ENCODE data around the gene PGS1.
A peak's percentile ranks its signal among the peaks of the same experiment; 100 is the strongest.

The PGS1 gene

DNA sequence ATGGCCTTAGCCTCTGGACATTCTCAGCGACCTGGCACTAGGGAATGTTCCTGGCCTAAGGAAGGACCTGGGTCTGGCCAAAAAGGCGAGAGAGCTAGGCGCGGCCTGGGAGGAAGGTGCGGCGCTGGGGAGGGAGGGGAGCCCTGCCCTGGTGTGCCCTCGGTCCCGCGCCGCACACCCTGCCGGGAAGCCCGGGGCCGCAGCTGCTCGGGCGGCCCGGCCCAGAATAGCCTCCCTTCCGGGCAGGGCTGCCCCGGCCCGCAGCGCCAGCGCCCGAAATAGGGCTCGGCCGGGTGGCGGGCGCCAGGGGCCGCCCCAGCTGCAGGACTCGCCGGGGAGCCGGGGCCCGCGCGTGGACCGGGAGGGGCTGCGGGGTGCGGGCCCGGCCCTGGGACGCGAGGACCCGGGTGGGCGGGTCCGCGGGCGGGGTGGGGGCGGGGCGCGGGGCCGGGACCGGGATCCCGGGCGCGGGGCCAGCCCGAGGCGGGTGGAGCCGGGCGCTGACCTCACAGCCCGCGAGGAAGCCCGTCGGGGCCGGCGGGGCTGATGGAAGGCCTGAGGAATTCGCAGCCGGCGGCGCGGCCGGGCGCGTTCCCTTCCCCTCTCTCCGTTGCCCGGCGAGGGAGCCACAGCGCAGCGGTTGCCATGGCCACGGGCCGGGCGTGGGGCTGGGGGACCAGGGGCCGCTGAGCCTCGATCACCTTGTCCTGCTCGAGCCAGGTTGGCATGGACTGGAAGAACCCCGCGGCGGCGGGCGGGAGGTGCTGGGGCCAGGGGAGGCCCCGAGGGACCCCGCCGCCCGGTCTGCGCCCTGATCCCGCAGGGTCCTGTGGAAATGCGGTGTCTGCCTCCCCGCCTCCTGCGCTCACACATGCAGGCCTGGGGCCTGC, 36.6 kb upstream of the PGS1 start:
- no peaks in the 10 kb centered on the region for H3K36me3 ChIP-seq (ENCODE audit: insufficient read depth, low read length)
- H3K27ac ChIP-seq (ENCODE audit: low read depth, low read length) = peak overlapping the region; percentile 98
- H3K27me3 ChIP-seq (ENCODE audit: control insufficient read depth in 1 of 2, insufficient read depth in 2 of 2, low read length in 2 of 2) = no peaks in the 10 kb centered on the region
- H3K9ac ChIP-seq (ENCODE audit: low read length) = no peak overlapping the region
- no peaks in the 10 kb centered on the region for H3K9me3 ChIP-seq (ENCODE audit: low read length)
- H3K4me1 ChIP-seq (ENCODE audit: insufficient read depth, low read length) = peaks cover 26% of the 10 kb centered on the region
- H3K4me3 ChIP-seq (ENCODE audit: low read depth in 1 of 2, low read length in 2 of 2) = peak overlapping the region in 1 of 2 donors; percentile 37

DNA sequence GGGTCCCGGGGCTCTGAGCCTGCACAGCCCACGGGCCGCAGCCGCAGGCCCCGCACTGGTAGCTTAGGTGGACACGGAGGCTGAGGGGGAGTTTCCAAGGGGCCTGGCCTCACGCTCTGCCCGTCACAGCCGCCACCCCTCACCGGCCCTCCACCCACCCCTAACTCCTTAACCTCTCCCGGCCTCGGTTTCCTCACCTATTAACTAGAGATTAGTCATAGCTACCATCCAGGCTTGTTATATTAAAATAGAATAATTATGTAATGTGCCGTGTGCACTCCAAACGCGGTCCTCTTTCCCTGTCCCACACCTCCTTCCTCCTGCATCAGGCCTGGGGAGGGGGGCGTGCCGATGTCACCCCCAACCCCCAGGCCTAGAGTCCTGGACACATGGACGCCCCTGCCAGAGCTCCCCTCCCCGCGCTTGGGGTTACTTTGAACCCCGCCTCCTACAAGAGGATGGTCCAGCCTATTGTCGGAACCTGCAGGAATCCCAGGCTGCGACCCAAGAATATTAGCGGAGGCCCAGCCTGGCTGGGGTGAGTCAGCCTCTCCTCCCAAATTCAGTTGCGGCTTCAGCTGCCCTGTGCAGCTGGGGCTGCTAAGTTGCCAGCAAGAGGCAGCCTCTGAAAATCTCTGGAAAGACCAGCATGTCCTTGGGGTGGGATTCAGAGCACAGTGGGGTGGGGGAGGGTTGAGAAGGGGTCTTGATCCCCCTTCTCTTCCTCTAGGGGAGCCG, 35.8 kb upstream of the PGS1 start:
- Histone ChIP-seq H3K9me3 (ENCODE audit: low read length) (no peaks in the 10 kb centered on the region), H3K4me3 (ENCODE audit: low read depth in 1 of 2, low read length in 2 of 2) (peak overlapping the region; percentile 24 to 37), H3K36me3 (ENCODE audit: insufficient read depth, low read length) (no peaks in the 10 kb centered on the region), H3K9ac (ENCODE audit: low read length) (peak overlapping the region; percentile 39), H3K27me3 (ENCODE audit: control insufficient read depth in 1 of 2, insufficient read depth in 2 of 2, low read length in 2 of 2) (no peaks in the 10 kb centered on the region), H3K4me1 (ENCODE audit: insufficient read depth, low read length) (peaks cover 26% of the 10 kb centered on the region), H3K27ac (ENCODE audit: low read depth, low read length) (peak overlapping the region; percentile 98)

DNA sequence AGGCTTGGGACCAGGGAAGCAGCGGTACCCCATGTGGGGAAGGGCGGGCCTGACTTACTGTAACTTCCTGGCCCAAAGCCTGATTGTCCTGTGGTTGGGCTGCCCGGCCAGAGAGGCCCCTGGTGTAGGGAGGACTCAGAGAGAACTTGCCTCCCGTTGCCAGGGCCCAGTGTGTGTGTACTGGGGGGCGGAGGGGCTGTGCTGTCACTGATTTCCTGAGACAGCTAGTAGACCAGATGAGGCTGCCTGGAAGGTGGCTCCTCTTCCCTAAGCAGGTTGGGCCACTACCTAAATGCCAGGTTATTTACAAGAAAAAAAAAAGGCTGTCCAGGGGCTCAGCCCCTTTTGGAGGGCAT, 35.3 kb upstream of the PGS1 start:
- H3K9ac ChIP-seq (ENCODE audit: low read length) = peak overlapping the region; percentile 39
- no peaks in the 10 kb centered on the region for H3K27me3 ChIP-seq (ENCODE audit: control insufficient read depth in 1 of 2, insufficient read depth in 2 of 2, low read length in 2 of 2)
- peak overlapping the region; percentile 2 to 24 for H3K4me3 ChIP-seq (ENCODE audit: low read depth in 1 of 2, low read length in 2 of 2)
- H3K36me3 ChIP-seq (ENCODE audit: insufficient read depth, low read length) = no peaks in the 10 kb centered on the region
- no peaks in the 10 kb centered on the region for H3K9me3 ChIP-seq (ENCODE audit: low read length)
- H3K27ac ChIP-seq (ENCODE audit: low read depth, low read length) = peak overlapping the region; percentile 98
- peaks cover 26% of the 10 kb centered on the region for H3K4me1 ChIP-seq (ENCODE audit: insufficient read depth, low read length)

DNA sequence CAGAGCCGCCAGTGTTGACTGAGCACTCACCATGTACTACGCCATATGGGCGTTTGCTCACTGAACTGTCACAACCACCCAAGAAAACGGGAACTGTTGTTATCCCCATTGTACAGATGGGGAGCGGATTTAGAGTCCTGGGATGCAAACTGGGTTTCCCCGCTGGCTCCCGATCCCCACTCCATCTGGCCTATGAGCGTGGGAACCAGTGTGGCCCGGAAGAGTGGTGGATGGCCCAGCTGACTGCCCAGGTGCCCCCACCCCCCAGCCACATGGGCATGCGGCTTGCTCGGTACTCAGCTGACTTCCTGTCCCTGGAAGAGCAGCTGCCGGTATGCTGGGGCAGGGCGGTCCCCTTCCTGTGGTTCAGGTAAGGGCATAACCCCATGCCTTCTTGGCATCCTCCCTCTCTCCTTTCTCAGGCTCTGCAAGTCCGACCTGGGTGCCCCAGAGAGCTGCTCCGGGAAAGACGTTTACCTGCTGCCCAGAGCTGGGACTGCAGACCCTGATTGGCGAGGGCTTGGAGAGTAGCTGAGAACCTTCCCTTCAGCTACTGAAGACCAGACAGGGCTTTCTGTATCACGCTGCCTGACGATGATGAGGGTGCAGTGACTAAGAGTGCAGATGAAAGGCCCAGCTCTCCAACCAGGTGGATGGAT, 34.8 kb upstream of the PGS1 start:
- Histone ChIP-seq H3K9me3 (ENCODE audit: low read length) (no peaks in the 10 kb centered on the region), H3K4me3 (ENCODE audit: low read depth in 1 of 2, low read length in 2 of 2) (peak overlapping the region in 1 of 2 donors; percentile 2), H3K9ac (ENCODE audit: low read length) (no peak overlapping the region), H3K27ac (ENCODE audit: low read depth, low read length) (peak overlapping the region; percentile 98), H3K27me3 (ENCODE audit: control insufficient read depth in 1 of 2, insufficient read depth in 2 of 2, low read length in 2 of 2) (no peaks in the 10 kb centered on the region), H3K4me1 (ENCODE audit: insufficient read depth, low read length) (peaks cover 26% of the 10 kb centered on the region), H3K36me3 (ENCODE audit: insufficient read depth, low read length) (no peaks in the 10 kb centered on the region)

DNA sequence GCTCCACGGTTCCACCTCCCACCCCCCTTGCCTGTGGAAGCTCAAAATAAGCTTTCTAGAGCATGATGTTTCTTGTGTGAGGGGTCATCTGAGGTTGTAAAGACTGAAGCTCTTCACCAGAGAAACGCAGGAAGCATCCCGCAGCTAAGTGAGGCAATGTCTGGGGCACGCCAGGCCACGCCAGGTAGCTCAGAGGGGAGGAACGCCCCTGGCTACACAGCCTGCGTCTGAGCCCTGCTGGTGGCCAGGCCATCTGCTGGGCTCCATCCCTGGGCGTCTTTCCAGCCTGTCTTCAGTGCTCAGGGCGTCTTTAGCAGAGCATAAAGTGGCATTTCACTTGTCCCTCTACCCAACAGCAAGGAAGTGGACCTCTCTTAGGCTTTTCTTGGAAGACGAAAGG, 33.8 kb upstream of the PGS1 start:
- Histone ChIP-seq H3K27me3 (ENCODE audit: control insufficient read depth in 1 of 2, insufficient read depth in 2 of 2, low read length in 2 of 2) (no peaks in the 10 kb centered on the region), H3K9ac (ENCODE audit: low read length) (no peak overlapping the region), H3K4me3 (ENCODE audit: low read depth in 1 of 2, low read length in 2 of 2) (no peak overlapping the region), H3K36me3 (ENCODE audit: insufficient read depth, low read length) (no peaks in the 10 kb centered on the region), H3K9me3 (ENCODE audit: low read length) (no peaks in the 10 kb centered on the region), H3K4me1 (ENCODE audit: insufficient read depth, low read length) (peaks cover 26% of the 10 kb centered on the region), H3K27ac (ENCODE audit: low read depth, low read length) (no peak overlapping the region)

DNA sequence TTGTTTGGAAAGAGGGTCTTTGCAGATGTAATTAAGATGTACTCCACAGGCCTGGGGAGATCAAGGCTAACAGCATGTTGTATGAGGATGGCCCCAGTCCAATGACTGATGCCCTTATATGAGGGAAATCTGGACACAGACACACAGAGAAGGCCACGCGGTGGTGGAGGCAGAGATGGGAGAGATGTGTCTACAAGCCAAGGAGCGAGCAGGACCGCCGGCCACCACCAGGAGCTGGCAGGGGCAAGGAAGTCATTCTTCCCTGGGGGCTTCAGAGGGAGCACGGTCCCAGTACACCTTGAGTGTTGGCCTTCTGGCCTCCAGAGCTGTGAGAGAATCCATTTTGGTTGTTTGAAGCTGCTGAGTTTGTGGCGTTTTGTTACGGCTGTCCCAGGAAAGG, 33.3 kb upstream of the PGS1 start:
- peaks cover 27% of the 10 kb centered on the region for H3K4me1 ChIP-seq (ENCODE audit: insufficient read depth, low read length)
- H3K4me3 ChIP-seq (ENCODE audit: low read depth in 1 of 2, low read length in 2 of 2) = no peak overlapping the region
- no peak overlapping the region for H3K9ac ChIP-seq (ENCODE audit: low read length)
- no peaks in the 10 kb centered on the region for H3K9me3 ChIP-seq (ENCODE audit: low read length)
- H3K27me3 ChIP-seq (ENCODE audit: control insufficient read depth in 1 of 2, insufficient read depth in 2 of 2, low read length in 2 of 2) = no peaks in the 10 kb centered on the region
- H3K36me3 ChIP-seq (ENCODE audit: insufficient read depth, low read length) = no peaks in the 10 kb centered on the region
- H3K27ac ChIP-seq (ENCODE audit: low read depth, low read length) = no peak overlapping the region

DNA sequence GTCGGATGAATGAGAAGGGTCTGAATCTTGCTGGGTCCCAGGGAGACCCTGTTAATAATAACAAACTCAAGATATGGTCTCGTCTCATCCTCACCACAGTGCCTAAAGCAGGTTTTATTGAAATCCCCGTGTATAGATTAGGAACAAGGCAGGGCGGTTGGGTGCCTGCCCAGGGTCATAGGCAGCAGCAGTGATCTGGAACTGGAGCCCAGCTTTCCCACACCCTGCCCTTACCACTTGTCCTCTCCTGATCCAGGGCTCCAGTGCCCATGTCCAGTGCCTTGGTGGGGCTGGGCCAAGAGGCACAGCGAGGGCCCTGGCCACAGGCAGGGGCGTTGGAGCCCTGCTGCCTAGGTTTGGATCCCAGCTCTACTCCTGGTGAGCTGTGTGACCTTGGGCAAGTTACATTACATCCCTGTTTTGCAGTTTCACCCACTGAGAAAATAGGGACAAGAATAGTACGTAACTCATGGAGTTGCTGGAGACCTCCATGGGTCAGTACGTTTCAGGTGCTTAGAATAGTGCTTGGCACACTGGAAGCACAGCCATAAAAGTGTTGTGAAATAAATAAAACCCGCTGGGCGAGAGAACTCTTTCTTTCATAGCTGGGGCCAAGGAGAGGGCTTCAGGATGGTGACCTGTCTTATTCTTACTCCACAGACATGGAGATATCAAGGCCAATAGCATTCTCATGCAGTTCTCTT, 32.5 kb upstream of the PGS1 start:
- Histone ChIP-seq H3K36me3 (ENCODE audit: insufficient read depth, low read length) (no peaks in the 10 kb centered on the region), H3K27ac (ENCODE audit: low read depth, low read length) (no peak overlapping the region), H3K4me1 (ENCODE audit: insufficient read depth, low read length) (peaks cover 35% of the 10 kb centered on the region), H3K4me3 (ENCODE audit: low read depth in 1 of 2, low read length in 2 of 2) (no peak overlapping the region), H3K27me3 (ENCODE audit: control insufficient read depth in 1 of 2, insufficient read depth in 2 of 2, low read length in 2 of 2) (no peaks in the 10 kb centered on the region), H3K9me3 (ENCODE audit: low read length) (no peaks in the 10 kb centered on the region), H3K9ac (ENCODE audit: low read length) (no peak overlapping the region)

DNA sequence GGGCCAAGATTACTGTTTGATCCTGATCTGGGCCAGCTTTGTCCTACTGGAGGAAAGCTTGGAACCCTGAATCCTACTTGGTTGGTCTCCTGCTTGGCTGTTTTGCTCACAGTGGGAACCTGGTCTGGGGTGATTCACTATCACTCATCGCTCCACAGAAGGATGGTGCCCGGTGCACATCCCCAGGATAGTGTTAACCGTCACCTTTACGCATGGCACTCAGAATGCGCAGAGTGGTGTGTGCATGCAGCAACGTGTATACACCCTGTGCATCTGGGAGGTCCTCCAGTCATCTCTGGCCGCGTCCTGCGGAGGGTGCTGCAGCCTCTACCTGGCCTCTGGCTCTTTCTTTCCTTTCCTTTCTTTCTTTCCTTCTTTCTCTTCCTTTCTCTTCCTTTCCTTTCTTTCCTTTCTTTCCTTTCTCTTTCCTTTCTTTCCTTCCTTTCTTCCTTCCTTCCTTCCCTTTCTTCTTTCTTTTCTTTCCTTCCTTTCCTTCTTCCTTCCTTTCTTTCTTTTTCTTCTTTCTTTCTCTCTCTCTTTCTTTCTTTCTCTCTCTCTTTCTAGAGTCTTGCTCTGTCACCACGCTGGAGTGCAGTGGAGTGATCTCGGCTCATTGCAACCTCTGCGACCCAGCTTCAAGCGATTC, 31.7 kb upstream of the PGS1 start:
- H3K9me3 ChIP-seq (ENCODE audit: low read length) = no peaks in the 10 kb centered on the region
- H3K9ac ChIP-seq (ENCODE audit: low read length) = no peak overlapping the region
- H3K27ac ChIP-seq (ENCODE audit: low read depth, low read length) = no peak overlapping the region
- no peak overlapping the region for H3K4me3 ChIP-seq (ENCODE audit: low read depth in 1 of 2, low read length in 2 of 2)
- no peaks in the 10 kb centered on the region for H3K27me3 ChIP-seq (ENCODE audit: control insufficient read depth in 1 of 2, insufficient read depth in 2 of 2, low read length in 2 of 2)
- no peaks in the 10 kb centered on the region for H3K36me3 ChIP-seq (ENCODE audit: insufficient read depth, low read length)
- peaks cover 43% of the 10 kb centered on the region for H3K4me1 ChIP-seq (ENCODE audit: insufficient read depth, low read length)

DNA sequence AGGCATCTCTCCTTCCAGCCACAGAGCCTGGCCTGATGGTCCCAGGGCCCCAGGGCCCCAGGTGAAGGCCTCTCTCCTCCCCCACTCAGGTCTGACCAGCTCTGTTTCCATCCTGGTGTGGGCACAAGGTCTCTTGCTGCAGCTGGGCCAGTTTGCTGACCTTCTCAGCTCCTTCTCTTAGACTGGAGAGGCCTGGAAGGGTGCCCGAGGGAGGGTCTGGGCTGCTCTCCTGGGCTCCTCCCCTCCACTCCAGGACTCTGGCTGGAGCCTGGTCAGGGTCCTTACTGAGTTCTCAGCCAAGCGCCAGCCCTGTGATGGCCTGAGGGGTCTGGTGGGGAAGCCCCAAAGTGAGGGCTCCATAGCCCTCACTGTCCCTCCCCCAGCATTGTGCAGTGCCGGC, 31.0 kb upstream of the PGS1 start:
- peaks cover 46% of the 10 kb centered on the region for H3K4me1 ChIP-seq (ENCODE audit: insufficient read depth, low read length)

DNA sequence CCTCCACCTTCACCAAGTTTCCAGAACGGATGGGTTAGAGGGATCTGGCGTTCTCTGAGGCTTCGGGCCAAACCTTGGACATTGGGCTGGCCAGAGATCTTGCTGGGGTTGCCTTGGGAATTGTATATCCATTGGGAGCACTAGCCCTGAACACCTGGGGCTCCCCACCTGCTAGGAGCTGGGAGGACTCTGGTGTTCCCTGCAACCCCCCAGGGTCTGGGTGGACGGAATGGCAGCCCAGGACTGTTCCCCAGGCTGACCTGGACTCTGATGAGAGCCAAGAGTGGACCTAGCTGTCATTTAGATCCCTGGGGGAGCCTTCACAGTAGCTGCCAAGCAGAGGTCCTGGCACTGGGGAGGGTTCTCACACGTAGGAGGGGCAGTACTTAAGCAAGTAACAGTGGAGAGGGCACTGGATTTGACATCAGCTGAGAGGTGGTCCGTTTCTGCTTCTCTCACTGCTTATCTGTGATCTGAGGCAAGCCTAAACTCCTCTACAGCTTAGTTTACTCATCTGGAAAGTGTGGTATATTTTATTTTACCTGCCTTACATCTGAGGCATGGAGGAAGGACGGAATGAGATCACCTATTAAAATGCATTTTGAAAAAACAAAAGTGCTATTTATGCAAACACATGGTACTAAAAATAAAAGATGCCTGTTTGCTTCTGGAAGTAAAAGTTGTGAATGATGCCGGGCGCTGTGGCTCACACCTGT, 30.2 kb upstream of the PGS1 start:
- no peak overlapping the region for H3K27ac ChIP-seq (ENCODE audit: low read depth, low read length)
- no peak overlapping the region for H3K9ac ChIP-seq (ENCODE audit: low read length)
- peaks cover 43% of the 10 kb centered on the region for H3K4me1 ChIP-seq (ENCODE audit: insufficient read depth, low read length)

More for the DNA sequence above, 31.0 kb upstream of the PGS1 start:
- Histone ChIP-seq H3K9me3 (ENCODE audit: low read length) (no peaks in the 10 kb centered on the region), H3K36me3 (ENCODE audit: insufficient read depth, low read length) (no peaks in the 10 kb centered on the region), H3K4me3 (ENCODE audit: low read depth in 1 of 2, low read length in 2 of 2) (no peak overlapping the region), H3K27me3 (ENCODE audit: control insufficient read depth in 1 of 2, insufficient read depth in 2 of 2, low read length in 2 of 2) (no peaks in the 10 kb centered on the region), H3K9ac (ENCODE audit: low read length) (no peak overlapping the region), H3K27ac (ENCODE audit: low read depth, low read length) (no peak overlapping the region)

More for the DNA sequence above, 30.2 kb upstream of the PGS1 start:
- H3K36me3 ChIP-seq (ENCODE audit: insufficient read depth, low read length) = no peaks in the 10 kb centered on the region
- H3K27me3 ChIP-seq (ENCODE audit: control insufficient read depth in 1 of 2, insufficient read depth in 2 of 2, low read length in 2 of 2) = no peaks in the 10 kb centered on the region
- H3K9me3 ChIP-seq (ENCODE audit: low read length) = no peaks in the 10 kb centered on the region
- H3K4me3 ChIP-seq (ENCODE audit: low read depth in 1 of 2, low read length in 2 of 2) = no peak overlapping the region
